ENCODE results near the gene MON1A.

Gene MON1A

GRCh38 chr3:49886922-49887265, 42.7 kb downstream of the MON1A start:
- Histone ChIP-seq H3K4me3 (ENCODE audit: low read length) (no peak overlapping the region), H3K27me3 (ENCODE audit: control insufficient read depth, insufficient read depth, low read length) (no peaks in the 10 kb centered on the region), H3K4me1 (ENCODE audit: control insufficient read depth, insufficient read depth, low read length) (peaks cover 3% of the 10 kb centered on the region; the same call in 1 of the 2 replicates), H3K36me3 (ENCODE audit: control insufficient read depth, insufficient read depth, low read length) (no peaks in the 10 kb centered on the region), H3K9me3 (ENCODE audit: control insufficient read depth, insufficient read depth, low read length) (no peaks in the 10 kb centered on the region), H3K27ac (ENCODE audit: low read length) (no peak overlapping the region)
- DNase-seq (ENCODE audit: low read depth, low spot score) = no peak

GRCh38 chr3:49883998-49884397, 45.6 kb downstream of the MON1A start:
- H3K4me1 ChIP-seq (ENCODE audit: control insufficient read depth, insufficient read depth, low read length) = peaks cover 9% of the 10 kb centered on the region
- H3K36me3 ChIP-seq (ENCODE audit: control insufficient read depth, insufficient read depth, low read length) = no peaks in the 10 kb centered on the region
- no peak for DNase-seq (ENCODE audit: low read depth, low spot score)
- no peak overlapping the region for H3K4me3 ChIP-seq (ENCODE audit: low read length)
- H3K27ac ChIP-seq (ENCODE audit: low read length) = no peak overlapping the region
- H3K9me3 ChIP-seq (ENCODE audit: control insufficient read depth, insufficient read depth, low read length) = no peaks in the 10 kb centered on the region
- no CpG with 5 or more reads among the region's 4 CpGs for WGBS (ENCODE audit: insufficient coverage, insufficient read length)
- no peaks in the 10 kb centered on the region for H3K27me3 ChIP-seq (ENCODE audit: control insufficient read depth, insufficient read depth, low read length)

- Histone ChIP-seq H3K36me3 (ENCODE audit: control insufficient read depth, insufficient read depth, low read length) (no peaks in the 10 kb centered on the region), H3K27ac (ENCODE audit: low read length) (no peak overlapping the region), H3K27me3 (ENCODE audit: control insufficient read depth, insufficient read depth, low read length) (no peaks in the 10 kb centered on the region), H3K4me1 (ENCODE audit: control insufficient read depth, insufficient read depth, low read length) (peaks cover 9% of the 10 kb centered on the region), H3K9me3 (ENCODE audit: control insufficient read depth, insufficient read depth, low read length) (no peaks in the 10 kb centered on the region), H3K4me3 (ENCODE audit: low read length) (no peak overlapping the region)
- no peak for DNase-seq (ENCODE audit: low read depth, low spot score)
- WGBS (ENCODE audit: insufficient coverage, insufficient read length) = no CpG with 5 or more reads among the region's 6 CpGs
Observed at GRCh38 chr3:49882166-49882565, 47.4 kb downstream of the MON1A start.

- no peak overlapping the region for H3K4me3 ChIP-seq (ENCODE audit: low read length)
- WGBS (ENCODE audit: insufficient coverage, insufficient read length) = no CpG with 5 or more reads among the region's 6 CpGs
- DNase-seq (ENCODE audit: low read depth, low spot score) = no peak
- H3K4me1 ChIP-seq (ENCODE audit: control insufficient read depth, insufficient read depth, low read length) = peaks cover 9% of the 10 kb centered on the region
- H3K36me3 ChIP-seq (ENCODE audit: control insufficient read depth, insufficient read depth, low read length) = no peaks in the 10 kb centered on the region
- no peaks in the 10 kb centered on the region for H3K9me3 ChIP-seq (ENCODE audit: control insufficient read depth, insufficient read depth, low read length)
- no peaks in the 10 kb centered on the region for H3K27me3 ChIP-seq (ENCODE audit: control insufficient read depth, insufficient read depth, low read length)
- no peak overlapping the region for H3K27ac ChIP-seq (ENCODE audit: low read length)
Observed at GRCh38 chr3:49880581-49881315, 48.9 kb downstream of the MON1A start.

GRCh38 chr3:49879721-49880120, 49.9 kb downstream of the MON1A start:
- Histone ChIP-seq H3K36me3 (ENCODE audit: control insufficient read depth, insufficient read depth, low read length) (no peaks in the 10 kb centered on the region), H3K4me1 (ENCODE audit: control insufficient read depth, insufficient read depth, low read length) (peaks cover 9% of the 10 kb centered on the region), H3K9me3 (ENCODE audit: control insufficient read depth, insufficient read depth, low read length) (no peaks in the 10 kb centered on the region), H3K4me3 (ENCODE audit: low read length) (no peak overlapping the region), H3K27ac (ENCODE audit: low read length) (no peak overlapping the region), H3K27me3 (ENCODE audit: control insufficient read depth, insufficient read depth, low read length) (no peaks in the 10 kb centered on the region)
- WGBS (ENCODE audit: insufficient coverage, insufficient read length) = no CpG with 5 or more reads among the region's 2 CpGs
- no peak for DNase-seq (ENCODE audit: low read depth, low spot score)

- Histone ChIP-seq H3K36me3 (ENCODE audit: control insufficient read depth, insufficient read depth, low read length) (no peaks in the 10 kb centered on the region), H3K27me3 (ENCODE audit: control insufficient read depth, insufficient read depth, low read length) (no peaks in the 10 kb centered on the region), H3K9me3 (ENCODE audit: control insufficient read depth, insufficient read depth, low read length) (no peaks in the 10 kb centered on the region), H3K4me3 (ENCODE audit: low read length) (no peak overlapping the region), H3K27ac (ENCODE audit: low read length) (no peak overlapping the region), H3K4me1 (ENCODE audit: control insufficient read depth, insufficient read depth, low read length) (peaks cover 9% of the 10 kb centered on the region)
- no peak for DNase-seq (ENCODE audit: low read depth, low spot score)
Observed at GRCh38 chr3:49878686-49879085, 50.9 kb downstream of the MON1A start.

- Histone ChIP-seq H3K27me3 (ENCODE audit: control insufficient read depth, insufficient read depth, low read length) (no peaks in the 10 kb centered on the region), H3K4me3 (ENCODE audit: low read length) (no peak overlapping the region), H3K36me3 (ENCODE audit: control insufficient read depth, insufficient read depth, low read length) (no peaks in the 10 kb centered on the region), H3K27ac (ENCODE audit: low read length) (no peak overlapping the region), H3K9me3 (ENCODE audit: control insufficient read depth, insufficient read depth, low read length) (no peaks in the 10 kb centered on the region), H3K4me1 (ENCODE audit: control insufficient read depth, insufficient read depth, low read length) (peaks cover 9% of the 10 kb centered on the region)
- DNase-seq (ENCODE audit: low read depth, low spot score) = no peak
- WGBS (ENCODE audit: insufficient coverage, insufficient read length) = no CpG with 5 or more reads among the region's 2 CpGs
Observed at GRCh38 chr3:49877716-49878115, 51.9 kb downstream of the MON1A start.

GRCh38 chr3:49876567-49876966, 53.0 kb downstream of the MON1A start:
- H3K27me3 ChIP-seq (ENCODE audit: control insufficient read depth, insufficient read depth, low read length) = no peaks in the 10 kb centered on the region
- no peaks in the 10 kb centered on the region for H3K36me3 ChIP-seq (ENCODE audit: control insufficient read depth, insufficient read depth, low read length)
- WGBS (ENCODE audit: insufficient coverage, insufficient read length) = no CpG with 5 or more reads among the region's 5 CpGs
- H3K4me1 ChIP-seq (ENCODE audit: control insufficient read depth, insufficient read depth, low read length) = peaks cover 6% of the 10 kb centered on the region
- no peak for DNase-seq (ENCODE audit: low read depth, low spot score)
- no peak overlapping the region for H3K27ac ChIP-seq (ENCODE audit: low read length)
- H3K4me3 ChIP-seq (ENCODE audit: low read length) = no peak overlapping the region
- H3K9me3 ChIP-seq (ENCODE audit: control insufficient read depth, insufficient read depth, low read length) = no peaks in the 10 kb centered on the region

GRCh38 chr3:49873623-49874022, 56.0 kb downstream of the MON1A start:
- H3K4me3 ChIP-seq (ENCODE audit: low read length) = no peak overlapping the region
- no peaks in the 10 kb centered on the region for H3K9me3 ChIP-seq (ENCODE audit: control insufficient read depth, insufficient read depth, low read length)
- no peaks in the 10 kb centered on the region for H3K27me3 ChIP-seq (ENCODE audit: control insufficient read depth, insufficient read depth, low read length)
- DNase-seq (ENCODE audit: low read depth, low spot score) = no peak
- no peak overlapping the region for H3K27ac ChIP-seq (ENCODE audit: low read length)
- no peaks in the 10 kb centered on the region for H3K36me3 ChIP-seq (ENCODE audit: control insufficient read depth, insufficient read depth, low read length)
- no CpG with 5 or more reads among the region's 8 CpGs for WGBS (ENCODE audit: insufficient coverage, insufficient read length)
- peaks cover under 1% of the 10 kb centered on the region; the same call in 1 of the 2 replicates for H3K4me1 ChIP-seq (ENCODE audit: control insufficient read depth, insufficient read depth, low read length)

GRCh38 chr3:49872801-49873281, 56.8 kb downstream of the MON1A start:
- no CpG with 5 or more reads among the region's 4 CpGs for WGBS (ENCODE audit: insufficient coverage, insufficient read length)
- no peaks in the 10 kb centered on the region for H3K27me3 ChIP-seq (ENCODE audit: control insufficient read depth, insufficient read depth, low read length)
- no peak overlapping the region for H3K27ac ChIP-seq (ENCODE audit: low read length)
- no peak for DNase-seq (ENCODE audit: low read depth, low spot score)
- H3K4me3 ChIP-seq (ENCODE audit: low read length) = no peak overlapping the region
- H3K36me3 ChIP-seq (ENCODE audit: control insufficient read depth, insufficient read depth, low read length) = no peaks in the 10 kb centered on the region
- H3K4me1 ChIP-seq (ENCODE audit: control insufficient read depth, insufficient read depth, low read length) = peaks cover 7% of the 10 kb centered on the region
- no peaks in the 10 kb centered on the region for H3K9me3 ChIP-seq (ENCODE audit: control insufficient read depth, insufficient read depth, low read length)

- peaks cover 10% of the 10 kb centered on the region for H3K4me1 ChIP-seq (ENCODE audit: control insufficient read depth, insufficient read depth, low read length)
- H3K27ac ChIP-seq (ENCODE audit: low read length) = no peak overlapping the region
- DNase-seq (ENCODE audit: low read depth, low spot score) = no peak
- no peaks in the 10 kb centered on the region for H3K36me3 ChIP-seq (ENCODE audit: control insufficient read depth, insufficient read depth, low read length)
- WGBS (ENCODE audit: insufficient coverage, insufficient read length) = no CpG with 5 or more reads among the region's 10 CpGs
- no peaks in the 10 kb centered on the region for H3K9me3 ChIP-seq (ENCODE audit: control insufficient read depth, insufficient read depth, low read length)
- H3K27me3 ChIP-seq (ENCODE audit: control insufficient read depth, insufficient read depth, low read length) = no peaks in the 10 kb centered on the region
- H3K4me3 ChIP-seq (ENCODE audit: low read length) = no peak overlapping the region
Observed at GRCh38 chr3:49871531-49872153, 58.0 kb downstream of the MON1A start.
